Central memory CD4-positive, alpha-beta T cell (primary cell): ENCODE measurements around the gene DCAF11.

ENCODE experiments used
- DNase-seq: peaks from one replicate; pipeline ENCODE4 v3.0.0; 2022

Gene DCAF11

GRCh38 chr14:24122898-24123297 lies 8.3 kb downstream of the DCAF11 start:
- DNase-seq, result no peak

- no peak for DNase-seq
Observed at GRCh38 chr14:24123424-24124417, 9.1 kb downstream of the DCAF11 start.

DNA sequence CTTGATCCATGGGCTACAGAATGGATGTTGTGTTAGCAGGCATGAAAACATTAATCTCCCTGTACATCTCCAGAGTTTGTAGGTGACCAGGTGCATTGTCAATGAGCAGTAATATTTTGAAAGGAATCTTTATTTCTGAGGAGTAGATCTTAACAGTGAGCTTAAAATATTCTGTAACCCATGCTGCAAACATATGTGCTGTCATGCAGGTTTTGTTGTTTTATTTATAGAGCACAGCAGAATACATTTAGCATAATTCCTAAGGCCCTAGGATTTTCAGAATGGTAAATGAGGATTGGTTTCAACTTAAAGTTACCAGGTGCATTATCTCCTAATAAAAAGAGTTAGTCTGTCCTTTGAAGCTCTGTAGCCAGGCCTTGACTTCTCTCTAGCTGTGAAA lies 12.4 kb downstream of the DCAF11 start:
- DNase-seq, result no peak

DNA sequence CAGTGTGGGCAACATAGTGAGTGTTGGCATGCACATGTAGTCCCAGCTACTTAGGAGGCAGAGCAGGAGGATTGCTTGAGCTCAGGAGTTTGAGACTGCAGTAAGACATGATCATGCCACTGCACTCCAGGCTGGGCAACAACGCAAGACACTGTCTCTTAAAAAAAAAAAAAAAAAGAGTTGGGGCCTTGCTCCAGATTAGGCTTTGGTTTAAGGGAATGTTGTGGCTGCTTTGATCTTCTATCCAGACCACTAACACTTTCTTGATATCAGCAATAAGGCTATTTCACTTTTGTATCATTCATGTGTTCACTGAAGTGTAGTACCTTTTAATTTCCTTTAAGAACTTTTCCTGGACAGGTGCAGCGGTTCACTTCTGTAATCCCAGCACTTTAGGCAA lies 13.1 kb downstream of the DCAF11 start:
- no peak for DNase-seq

- DNase-seq, result no peak
Observed at GRCh38 chr14:24129410-24129998, 14.9 kb downstream of the DCAF11 start.

GRCh38 chr14:24130380-24130716 lies 15.8 kb downstream of the DCAF11 start, which contains the start of gene FITM1:
TSS of gene FITM1 (plus strand) at chr14:24130659. CDS start at chr14:24131564, 905 bp downstream.
- no peak for DNase-seq

DNA sequence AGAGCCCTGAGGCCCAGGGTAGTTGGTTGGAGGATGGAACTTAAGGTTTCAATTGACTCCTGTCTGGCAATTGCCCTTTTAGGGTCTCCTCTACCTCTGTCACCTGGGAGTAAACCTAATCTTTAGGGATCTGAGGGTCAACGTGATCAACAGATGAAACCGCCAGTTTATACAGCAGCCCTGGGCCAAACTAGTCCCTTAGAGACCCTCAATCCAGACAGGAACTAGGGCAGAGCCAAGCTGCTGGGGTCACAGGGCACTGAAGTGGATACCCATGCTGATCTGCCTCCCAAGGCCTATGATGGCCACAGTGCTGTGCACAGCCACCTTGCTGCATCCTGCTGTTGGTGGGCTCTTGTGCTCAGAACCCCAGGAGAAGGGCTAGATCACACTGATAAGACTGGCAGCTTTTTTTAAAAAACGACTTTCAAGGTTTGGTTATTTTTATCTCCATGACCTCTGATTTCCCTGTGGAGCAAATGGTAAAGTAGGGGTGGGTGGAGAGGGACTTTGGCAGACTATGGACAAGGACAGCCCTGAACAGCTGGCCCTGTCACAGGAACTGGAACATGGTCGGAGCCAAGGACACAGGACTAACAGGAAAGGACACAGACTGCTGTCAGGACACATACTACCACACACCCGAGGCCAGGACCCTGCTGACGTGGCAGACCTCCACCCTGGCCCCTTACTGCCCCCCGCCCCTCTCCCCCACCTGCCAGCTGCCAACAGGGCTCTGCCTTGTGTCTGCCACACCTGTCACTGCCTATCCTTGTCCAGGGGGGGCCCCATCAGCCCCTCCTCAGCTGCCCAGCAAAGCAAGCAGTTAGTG lies 16.4 kb downstream of the DCAF11 start:
- no peak for DNase-seq

DNA sequence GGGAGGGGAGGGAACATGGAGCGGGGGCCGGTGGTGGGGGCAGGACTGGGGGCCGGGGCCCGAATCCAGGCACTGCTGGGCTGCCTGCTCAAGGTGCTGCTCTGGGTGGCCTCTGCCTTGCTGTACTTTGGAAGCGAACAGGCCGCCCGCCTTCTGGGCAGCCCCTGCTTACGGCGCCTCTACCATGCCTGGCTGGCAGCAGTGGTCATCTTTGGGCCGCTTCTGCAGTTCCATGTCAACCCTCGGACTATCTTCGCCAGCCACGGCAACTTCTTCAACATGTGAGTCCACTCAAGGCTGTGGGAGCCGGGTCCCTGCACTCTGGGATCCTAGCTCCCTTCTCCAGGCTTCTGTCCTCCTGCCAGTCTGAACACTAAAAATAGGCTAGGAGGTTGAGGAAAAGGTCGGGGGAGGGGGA lies 17.0 kb downstream of the DCAF11 start:
- DNase-seq, result no peak

GRCh38 chr14:24132061-24132685 lies 17.6 kb downstream of the DCAF11 start:
- DNase-seq, result peak; percentile 32

- DNase-seq, result no peak
Observed at GRCh38 chr14:24132976-24133375, 18.4 kb downstream of the DCAF11 start.

GRCh38 chr14:24133735-24134134 lies 19.2 kb downstream of the DCAF11 start:
- DNase-seq, result no peak

GRCh38 chr14:24135584-24135833 lies 20.9 kb downstream of the DCAF11 start:
- no peak for DNase-seq

DNA sequence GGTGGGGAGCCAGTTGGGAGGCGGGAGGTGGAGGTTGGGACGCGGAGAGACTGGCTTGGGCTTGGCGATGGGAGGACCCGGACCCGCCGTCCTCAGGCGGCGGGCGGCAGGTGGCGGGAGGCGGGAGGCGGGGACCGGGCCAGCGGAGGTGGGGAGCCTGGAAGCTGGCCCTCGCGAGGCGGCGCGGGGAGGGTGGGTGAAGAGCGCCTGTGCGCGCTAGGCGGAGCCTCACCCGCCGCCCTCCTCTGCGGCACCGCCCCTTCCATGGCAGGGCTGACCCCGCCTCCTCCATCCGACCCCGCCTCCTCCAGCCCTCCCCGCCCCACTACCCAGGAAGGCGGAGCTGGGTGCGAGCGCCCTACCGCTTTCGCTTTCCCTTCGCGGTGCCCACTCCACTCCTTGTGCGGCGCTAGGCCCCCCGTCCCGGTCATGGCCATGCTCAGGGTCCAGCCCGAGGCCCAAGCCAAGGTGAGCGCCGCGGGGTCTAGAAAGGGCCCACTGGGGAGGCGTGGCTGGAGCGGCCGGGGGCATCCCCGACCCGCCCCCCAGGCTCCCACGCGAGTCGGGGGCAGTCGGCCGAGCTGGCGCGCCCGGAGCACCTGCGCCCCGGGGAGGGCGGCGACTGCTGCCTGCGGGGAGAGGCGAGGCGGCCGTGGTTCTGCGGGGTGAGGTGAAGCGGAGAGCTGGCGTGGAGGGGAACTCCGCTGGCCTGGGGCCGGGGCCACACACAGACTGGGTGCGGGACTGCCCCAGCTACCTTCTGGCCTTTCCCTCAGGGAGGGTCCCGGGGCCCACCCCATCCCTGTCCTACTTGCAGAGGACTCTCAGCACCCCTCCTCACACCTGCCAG lies 21.5 kb downstream of the DCAF11 start, which contains the start of gene PSME1:
PSME1 (plus strand) TSS at position 361 of the 850 bp plus-strand sequence; CDS start at position 430, 69 bp downstream.
- peak; percentile 90 for DNase-seq

- DNase-seq, result no peak
Observed at GRCh38 chr14:24136684-24137528, 22.3 kb downstream of the DCAF11 start.

DNA sequence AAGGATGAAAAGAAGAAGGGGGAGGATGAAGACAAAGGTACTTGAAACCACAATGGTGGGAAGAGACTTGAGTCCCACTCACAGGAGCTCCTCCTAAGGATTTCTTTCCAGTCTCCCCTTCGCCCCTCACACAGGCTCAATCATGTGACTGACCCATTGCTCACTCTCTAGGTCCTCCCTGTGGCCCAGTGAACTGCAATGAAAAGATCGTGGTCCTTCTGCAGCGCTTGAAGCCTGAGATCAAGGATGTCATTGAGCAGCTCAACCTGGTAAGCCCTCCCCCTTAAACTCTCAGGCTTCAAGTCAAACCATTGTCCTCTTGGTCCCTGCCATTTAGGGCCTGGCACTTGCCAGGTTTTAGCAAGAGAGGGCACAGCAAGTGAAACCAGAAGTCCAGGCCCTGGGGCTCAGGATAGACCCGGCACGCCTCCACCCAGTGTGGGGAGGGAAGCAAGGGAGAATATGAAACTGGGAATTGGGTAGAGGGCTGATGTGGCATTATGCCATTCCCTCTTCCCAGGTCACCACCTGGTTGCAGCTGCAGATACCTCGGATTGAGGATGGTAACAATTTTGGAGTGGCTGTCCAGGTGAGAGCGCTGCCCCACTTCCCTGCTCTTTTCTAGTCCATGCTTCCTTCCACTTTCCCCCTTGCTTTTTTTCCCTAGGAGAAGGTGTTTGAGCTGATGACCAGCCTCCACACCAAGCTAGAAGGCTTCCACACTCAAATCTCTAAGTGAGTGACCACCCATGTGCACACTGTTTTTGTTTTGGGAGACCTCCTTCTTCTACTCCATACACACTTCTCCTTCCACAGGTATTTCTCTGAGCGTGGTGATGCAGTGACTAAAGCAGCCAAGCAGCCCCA lies 23.2 kb downstream of the DCAF11 start:
- DNase-seq, result no peak

DNA sequence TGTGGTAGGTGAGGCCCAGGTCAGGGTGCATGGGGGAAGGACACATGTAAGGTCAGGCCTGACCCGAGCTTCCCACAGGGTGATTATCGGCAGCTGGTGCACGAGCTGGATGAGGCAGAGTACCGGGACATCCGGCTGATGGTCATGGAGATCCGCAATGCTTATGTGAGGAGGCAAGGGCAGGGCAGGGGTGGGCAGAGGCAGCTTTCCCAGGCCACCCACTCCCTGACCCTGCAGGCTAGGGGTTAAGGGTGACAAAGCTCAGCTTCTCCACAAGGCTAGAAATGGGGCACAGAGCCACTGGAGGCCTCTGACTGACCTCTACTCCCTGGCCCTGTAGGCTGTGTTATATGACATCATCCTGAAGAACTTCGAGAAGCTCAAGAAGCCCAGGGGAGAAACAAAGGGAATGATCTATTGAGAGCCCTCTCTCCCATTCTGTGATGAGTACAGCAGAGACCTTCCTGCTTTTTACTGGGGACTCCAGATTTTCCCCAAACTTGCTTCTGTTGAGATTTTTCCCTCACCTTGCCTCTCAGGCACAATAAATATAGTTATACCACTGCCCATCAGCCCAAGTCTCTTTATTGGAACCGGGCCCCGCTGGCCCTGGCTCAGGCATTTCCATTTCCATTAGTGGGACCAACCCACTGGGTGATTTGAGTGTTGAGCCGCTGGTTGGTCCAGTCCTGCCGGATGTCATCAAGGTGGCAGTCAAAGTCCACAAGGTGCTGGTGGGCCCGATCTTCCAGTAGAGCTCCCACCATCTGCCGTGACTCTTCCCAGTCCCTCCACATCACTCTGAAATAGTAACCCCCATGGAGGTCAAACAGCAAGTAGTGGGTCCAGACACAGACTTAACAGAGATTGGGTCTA lies 24.1 kb downstream of the DCAF11 start:
- no peak for DNase-seq

DNA sequence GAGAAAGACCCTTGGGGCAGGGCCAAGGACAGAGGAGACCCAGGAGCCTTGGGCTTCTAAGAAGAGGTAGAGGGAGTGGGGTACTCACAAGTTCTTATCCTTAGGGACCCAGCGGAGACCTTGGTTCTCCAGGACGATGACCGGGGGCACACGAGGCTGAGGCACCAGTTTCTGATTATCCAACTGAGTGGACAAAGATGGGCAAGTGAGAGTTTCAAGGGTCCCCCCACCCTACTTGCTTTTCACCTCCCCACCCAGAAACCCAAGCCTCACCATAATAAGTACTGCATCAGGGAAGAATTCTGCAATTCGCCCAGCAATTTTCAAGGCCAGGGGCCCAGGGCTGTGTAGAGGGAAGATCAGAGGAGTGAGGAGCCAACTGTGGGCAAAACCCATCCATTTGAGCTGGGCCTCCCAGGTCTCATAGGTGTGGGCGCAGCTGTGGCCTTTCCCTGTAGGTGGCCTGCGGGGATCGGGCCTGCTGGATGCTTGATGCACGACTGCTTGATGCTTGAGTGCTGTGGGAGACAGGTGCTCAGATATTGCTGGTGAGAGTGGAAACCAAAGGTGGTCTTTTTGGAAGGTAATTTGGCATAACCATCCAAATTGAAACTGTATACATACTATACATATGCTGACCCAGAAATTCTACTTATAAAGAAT lies 24.8 kb downstream of the DCAF11 start:
- no peak for DNase-seq
